ENCODE results near the gene SLC39A11. TPM values are rescaled to one million over a fixed set of nuclear protein-coding genes. Genes with fewer than 3 reads are reported as not detected.

SLC39A11 gene
- total RNA-seq, 1 donor from 2014 or later, result 34.8 TPM

GRCh38 chr17:73018599-73018998 is 73.9 kb downstream of the SLC39A11 start:
- TF ChIP-seq CTCF (IDR thresholded peaks at IDR 0.05), result no peak
- peaks cover 10% of the 10 kb centered on the region for H3K9me3 Mint-ChIP-seq
- ChIA-PET CTCF (no interaction called here), POLR2A (no interaction called here)
- intact Hi-C loops (cut with micrococcal nuclease), result no loop called here
- H3K4me1 Mint-ChIP-seq, result peaks cover 12% of the 10 kb centered on the region
- DNase-seq (no peak), ATAC-seq (ENCODE audit: low read depth) (no peak)
- H3K27ac Mint-ChIP-seq, result no peak overlapping the region
- no peaks in the 10 kb centered on the region for H3K27me3 Mint-ChIP-seq
- H3K36me3 Mint-ChIP-seq (ENCODE audit: low read depth), result peaks cover 34% of the 10 kb centered on the region
- no peak overlapping the region for H3K4me3 Mint-ChIP-seq

- no peak overlapping the region for H3K4me3 Mint-ChIP-seq
- peaks cover 12% of the 10 kb centered on the region for H3K4me1 Mint-ChIP-seq
- ATAC-seq (ENCODE audit: low read depth), result no peak
- H3K36me3 Mint-ChIP-seq (ENCODE audit: low read depth), result peaks cover 29% of the 10 kb centered on the region
- no peak overlapping the region for H3K27ac Mint-ChIP-seq
- CTCF ChIA-PET, result no interaction called here
- intact Hi-C loops (cut with micrococcal nuclease), result no loop called here
- peaks cover 10% of the 10 kb centered on the region for H3K9me3 Mint-ChIP-seq
- H3K27me3 Mint-ChIP-seq, result no peaks in the 10 kb centered on the region
- POLR2A ChIA-PET, result no interaction called here
- DNase-seq, result no peak
- no peak for TF ChIP-seq CTCF (IDR thresholded peaks at IDR 0.05)
These were observed 74.8 kb downstream of the SLC39A11 start for GRCh38 chr17:73017658-73018057.

- H3K4me1 Mint-ChIP-seq, result peaks cover 15% of the 10 kb centered on the region
- DNase-seq (no peak), ATAC-seq (ENCODE audit: low read depth) (no peak)
- no peak overlapping the region for H3K4me3 Mint-ChIP-seq
- intact Hi-C loops (cut with micrococcal nuclease), result no loop called here
- CTCF ChIA-PET, result no interaction called here
- no peak overlapping the region for H3K27ac Mint-ChIP-seq
- POLR2A ChIA-PET, result no interaction called here
- H3K36me3 Mint-ChIP-seq (ENCODE audit: low read depth), result peaks cover 19% of the 10 kb centered on the region
- no peaks in the 10 kb centered on the region for H3K27me3 Mint-ChIP-seq
- peaks cover 10% of the 10 kb centered on the region for H3K9me3 Mint-ChIP-seq
- no peak for TF ChIP-seq CTCF (IDR thresholded peaks at IDR 0.05)
These were observed 76.7 kb downstream of the SLC39A11 start for GRCh38 chr17:73015722-73016276.

- ChIA-PET CTCF (interaction anchor here (1.0 to 1.1 kb wide), 2 partner anchors 9 to 28 kb away, joined by 4 to 5 read pairs; no protein-coding TSS in a partner anchor), POLR2A (no interaction called here)
- TF ChIP-seq CTCF (IDR thresholded peaks at IDR 0.05), result no peak
- DNase-seq (no peak), ATAC-seq (ENCODE audit: low read depth) (no peak)
- Mint-ChIP-seq H3K9me3 (peaks cover 4% of the 10 kb centered on the region), H3K4me3 (no peak overlapping the region), H3K36me3 (ENCODE audit: low read depth) (peaks cover 7% of the 10 kb centered on the region), H3K4me1 (peaks cover 15% of the 10 kb centered on the region), H3K27ac (no peak overlapping the region), H3K27me3 (no peaks in the 10 kb centered on the region)
- intact Hi-C loops (cut with micrococcal nuclease), result no loop called here
These were observed 78.4 kb downstream of the SLC39A11 start for GRCh38 chr17:73013816-73014663.

GRCh38 chr17:73013301-73013700 is 79.2 kb downstream of the SLC39A11 start:
- ChIA-PET POLR2A (no interaction called here), CTCF (interaction anchor here (1.0 to 1.1 kb wide), 2 partner anchors 10 to 27 kb away, joined by 4 to 5 read pairs; no protein-coding TSS in a partner anchor)
- Mint-ChIP-seq H3K4me1 (peaks cover 15% of the 10 kb centered on the region), H3K36me3 (ENCODE audit: low read depth) (peaks cover 2% of the 10 kb centered on the region), H3K4me3 (no peak overlapping the region), H3K9me3 (no peaks in the 10 kb centered on the region), H3K27ac (no peak overlapping the region), H3K27me3 (no peaks in the 10 kb centered on the region)
- intact Hi-C loops (cut with micrococcal nuclease), result no loop called here
- DNase-seq, result no peak
- TF ChIP-seq CTCF (IDR thresholded peaks at IDR 0.05), result no peak
- ATAC-seq (ENCODE audit: low read depth), result no peak
